ENCODE results near the gene FHAD1. TPM values are rescaled to one million over a fixed set of nuclear protein-coding genes. Genes with fewer than 3 reads are reported as not detected.
A peak's percentile ranks its signal among the peaks of the same experiment; 100 is the strongest.

The FHAD1 gene
- total and polyA plus RNA-seq, 2 of the 13 experiments (the other 11 are each of a cell fraction or from before 2014, with no cell fraction given) = not detected

GRCh38 chr1:15272009-15272781, 25.2 kb downstream of the FHAD1 start (continued):
- TF ChIP-seq ZNF501 (CRISPR knock-in tag; IDR thresholded peaks at IDR 0.05) (peak; percentile 67; the same call in 1 of the 2 replicates), FOXC1 (CRISPR knock-in tag; IDR thresholded peaks at IDR 0.05; ENCODE audit: borderline replicate concordance) (peak; percentile 47; the same call in 1 of the 2 replicates), MLXIP (CRISPR knock-in tag; IDR thresholded peaks at IDR 0.05; ENCODE audit: borderline replicate concordance) (no peak), TBX2 (CRISPR knock-in tag; IDR thresholded peaks at IDR 0.05; ENCODE audit: borderline replicate concordance) (no peak), THYN1 (CRISPR knock-in tag; IDR thresholded peaks at IDR 0.05; ENCODE audit: borderline replicate concordance, low read depth) (no peak), FLYWCH1 (CRISPR knock-in tag; IDR thresholded peaks at IDR 0.05) (no peak), ZNF432 (CRISPR knock-in tag; IDR thresholded peaks at IDR 0.05; ENCODE audit: borderline replicate concordance) (no peak), MBNL3 (CRISPR knock-in tag; conservative IDR thresholded peaks at IDR 0.05) (no peak), MLX (CRISPR knock-in tag; IDR thresholded peaks at IDR 0.05) (peak; percentile 65; the same call in 1 of the 2 replicates), ZNF629 (CRISPR knock-in tag; conservative IDR thresholded peaks at IDR 0.05) (no peak), CHD2 (IDR thresholded peaks at IDR 0.05; ENCODE audit: low read depth, low read length) (no peak), ZNF761 (CRISPR knock-in tag; conservative IDR thresholded peaks at IDR 0.05) (no peak), SNAPC2 (CRISPR knock-in tag; IDR thresholded peaks at IDR 0.05) (no peak), JDP2 (CRISPR knock-in tag; IDR thresholded peaks at IDR 0.05; ENCODE audit: borderline replicate concordance) (no peak), ZNF687 (CRISPR knock-in tag; IDR thresholded peaks at IDR 0.05) (peak; percentile 91), ZNF451 (CRISPR knock-in tag; IDR thresholded peaks at IDR 0.05) (0 out of 2 replicates have a peak, but pooled peaks have one; percentile 63), BCLAF1 (IDR thresholded peaks at IDR 0.05) (no peak)

All from HepG2 (cell line).